Skeletal muscle satellite cell (primary cell): ENCODE measurements around the gene MANEA. TPM values are rescaled to one million over a fixed set of nuclear protein-coding genes. Genes with fewer than 3 reads are reported as not detected.

ENCODE experiments used
- H3K27me3 ChIP-seq: 2 replicates; pipeline ENCODE4 v1.7.0; 2013; ENCODE audit warnings: low read length; ENCODE audit not compliant: control insufficient read depth, insufficient read depth
- H3K36me3 ChIP-seq: 2 replicates; pipeline ENCODE4 v1.7.0; 2013; ENCODE audit warnings: mild to moderate bottlenecking, control low read depth, low read length; ENCODE audit not compliant: insufficient read depth
- H3K4me1 ChIP-seq: 2 replicates; pipeline ENCODE4 v1.7.0; 2013; ENCODE audit warnings: low read length; ENCODE audit not compliant: control insufficient read depth, insufficient read depth
- H3K4me2 ChIP-seq: 2 replicates; pipeline ENCODE4 v1.7.0; 2013; ENCODE audit warnings: mild to moderate bottlenecking, low read length
- H3K4me3 ChIP-seq: 2 replicates; pipeline ENCODE4 v1.7.0; 2013; ENCODE audit warnings: low read length
- H3K9ac ChIP-seq: 2 replicates; pipeline ENCODE4 v1.7.0; 2013; ENCODE audit warnings: mild to moderate bottlenecking, low read depth, low read length, moderate library complexity
- H3K9me3 ChIP-seq: replicated peaks from 2 replicates; pipeline ENCODE4 v1.7.0; 2013; ENCODE audit warnings: mild to moderate bottlenecking, control low read depth, low read length
- total RNA-seq: library from RNA; depleted of rRNA; stranded (reverse); fragments of >200 nt; gene quantifications from 2 replicates; pipeline ENCODE4 v1.2.3, GENCODE V29; 2012; rRNA removed

Gene MANEA, protein sequence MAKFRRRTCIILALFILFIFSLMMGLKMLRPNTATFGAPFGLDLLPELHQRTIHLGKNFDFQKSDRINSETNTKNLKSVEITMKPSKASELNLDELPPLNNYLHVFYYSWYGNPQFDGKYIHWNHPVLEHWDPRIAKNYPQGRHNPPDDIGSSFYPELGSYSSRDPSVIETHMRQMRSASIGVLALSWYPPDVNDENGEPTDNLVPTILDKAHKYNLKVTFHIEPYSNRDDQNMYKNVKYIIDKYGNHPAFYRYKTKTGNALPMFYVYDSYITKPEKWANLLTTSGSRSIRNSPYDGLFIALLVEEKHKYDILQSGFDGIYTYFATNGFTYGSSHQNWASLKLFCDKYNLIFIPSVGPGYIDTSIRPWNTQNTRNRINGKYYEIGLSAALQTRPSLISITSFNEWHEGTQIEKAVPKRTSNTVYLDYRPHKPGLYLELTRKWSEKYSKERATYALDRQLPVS
- 16.4 and 21.5 TPM in 2 replicates for total RNA-seq

DNA sequence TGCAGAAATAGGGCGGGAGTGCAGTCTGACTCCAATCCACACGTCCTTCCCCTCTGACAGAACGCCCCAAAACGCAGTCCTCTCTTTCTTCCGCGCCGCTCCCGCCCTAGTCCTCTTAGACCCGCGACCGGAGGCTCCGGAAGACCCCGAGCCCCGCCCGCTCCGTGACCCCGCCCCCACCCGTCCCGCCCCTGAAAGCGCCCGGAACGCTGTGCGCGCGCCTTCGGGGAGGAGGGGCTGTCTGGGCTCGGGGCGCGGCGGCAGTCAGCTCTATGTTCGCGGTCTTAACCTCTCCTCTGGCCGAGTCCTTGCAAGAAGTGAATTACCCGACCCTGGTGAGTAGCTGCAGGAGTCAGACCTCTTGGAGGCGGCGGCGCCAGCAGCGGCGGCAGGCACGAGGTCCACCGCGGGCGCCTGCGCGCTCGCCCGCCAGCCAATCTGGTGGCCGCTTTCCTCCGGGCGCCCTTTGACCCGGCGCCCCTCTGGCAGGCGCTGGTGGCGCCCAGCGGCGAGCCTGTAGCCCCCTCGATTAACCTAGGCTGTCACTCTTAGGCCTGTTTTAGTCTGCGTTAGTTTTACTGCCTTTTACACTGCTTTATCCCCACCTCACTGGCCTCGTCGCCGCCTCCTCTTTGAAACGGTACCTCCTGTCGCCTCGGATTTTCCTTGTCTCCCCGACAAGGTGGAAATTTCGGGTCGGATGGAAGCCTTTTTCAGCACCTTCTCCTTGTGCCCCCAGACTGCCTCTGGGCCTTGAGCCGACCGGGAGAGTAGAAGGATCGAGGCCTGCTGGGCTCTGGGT, at the start of gene MANEA:
TSS of gene MANEA (plus strand) at position 232 of the 802 bp plus-strand sequence. CDS start 8,905 bp downstream, outside the sequence.
- H3K4me1 ChIP-seq = peaks cover 13% of the 10 kb centered on the region
- peak within 1 kb of the TSS; percentile 80 for H3K4me2 ChIP-seq
- H3K9ac ChIP-seq = peak within 1 kb of the TSS; percentile 90

DNA sequence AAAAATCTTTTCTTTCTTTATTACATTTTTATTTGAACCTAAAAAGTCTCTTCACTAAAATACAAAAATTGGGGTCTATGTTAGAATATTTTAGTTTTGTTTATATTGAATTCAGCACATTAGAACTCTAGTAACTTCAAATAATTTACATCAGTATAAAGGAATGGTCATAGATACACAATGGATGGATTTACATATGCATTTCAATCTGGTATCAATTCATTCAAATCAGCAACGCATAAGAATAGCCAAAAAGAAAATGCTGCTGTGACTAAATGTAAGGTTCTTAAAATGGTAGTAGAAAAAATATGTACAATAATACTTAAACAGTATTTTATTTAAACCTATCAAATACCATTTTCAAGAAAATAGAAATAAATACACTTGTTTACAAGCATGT, 47.6 kb upstream of the MANEA start:
- Histone ChIP-seq H3K27me3 (no peaks in the 10 kb centered on the region), H3K4me3 (no peak overlapping the region), H3K4me1 (no peaks in the 10 kb centered on the region), H3K9me3 (no peaks in the 10 kb centered on the region), H3K36me3 (no peaks in the 10 kb centered on the region), H3K9ac (no peak overlapping the region), H3K4me2 (no peak overlapping the region)

More for the DNA sequence above, at the start of gene MANEA:
- Histone ChIP-seq H3K9me3 (no peaks in the 10 kb centered on the region), H3K36me3 (no peaks in the 10 kb centered on the region), H3K27me3 (no peaks in the 10 kb centered on the region), H3K4me3 (peak within 1 kb of the TSS; percentile 85)

DNA sequence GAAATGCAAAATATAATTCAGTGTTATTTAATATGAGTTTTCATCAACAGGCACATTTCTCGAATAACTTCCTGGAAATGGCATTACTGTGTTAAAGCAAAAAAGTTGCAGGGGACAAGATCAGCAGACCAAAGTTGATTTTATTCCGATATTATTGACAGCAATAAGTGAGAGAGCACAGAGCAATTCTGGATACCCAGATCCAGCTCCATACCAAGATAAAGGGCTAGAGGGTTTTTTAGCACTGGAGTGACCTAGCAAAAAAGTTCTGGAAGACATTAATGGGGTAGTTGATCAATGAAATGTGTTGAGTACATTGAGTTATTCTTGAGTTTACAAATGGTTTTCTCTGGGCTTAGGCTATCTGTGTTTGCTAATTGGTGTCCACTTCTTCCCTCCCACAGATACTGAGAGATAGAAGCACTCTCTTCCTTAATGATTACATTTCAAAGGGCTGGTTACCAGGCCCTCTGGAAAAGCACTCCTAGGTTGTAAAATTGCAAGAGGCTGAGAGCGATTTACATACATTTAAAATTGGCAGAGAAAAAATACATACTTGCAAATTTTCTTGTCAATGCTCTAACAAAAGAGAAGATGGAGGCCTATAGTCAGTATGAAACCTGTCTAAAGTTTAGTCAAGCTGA, 47.0 kb upstream of the MANEA start:
- H3K36me3 ChIP-seq = no peaks in the 10 kb centered on the region
- H3K27me3 ChIP-seq = no peaks in the 10 kb centered on the region
- no peak overlapping the region for H3K4me3 ChIP-seq
- H3K9ac ChIP-seq = no peak overlapping the region
- no peaks in the 10 kb centered on the region for H3K9me3 ChIP-seq
- H3K4me1 ChIP-seq = no peaks in the 10 kb centered on the region
- no peak overlapping the region for H3K4me2 ChIP-seq

DNA sequence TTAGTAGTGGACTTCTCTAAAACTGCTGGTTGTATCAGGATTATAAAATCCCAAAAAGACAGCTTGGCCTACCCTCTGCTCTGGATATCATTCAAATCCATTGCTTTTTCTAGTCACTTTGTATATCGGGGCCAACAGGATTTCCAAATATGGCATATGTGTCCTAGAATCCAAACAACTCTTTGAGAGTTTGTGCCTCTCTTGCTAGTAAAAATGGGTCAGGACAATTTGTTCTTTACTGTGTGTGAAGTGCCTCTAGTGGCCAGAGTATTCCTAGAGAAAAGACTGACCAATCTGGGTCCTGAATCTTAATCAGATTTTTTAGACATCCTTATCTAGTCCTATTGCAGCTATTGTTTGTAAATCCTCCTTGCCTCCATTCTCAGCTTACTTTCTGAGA, 33.5 kb upstream of the MANEA start:
- no peaks in the 10 kb centered on the region for H3K27me3 ChIP-seq
- H3K36me3 ChIP-seq = no peaks in the 10 kb centered on the region
- no peak overlapping the region for H3K4me3 ChIP-seq
- no peaks in the 10 kb centered on the region for H3K9me3 ChIP-seq
- H3K4me1 ChIP-seq = no peaks in the 10 kb centered on the region
- H3K4me2 ChIP-seq = no peak overlapping the region
- no peak overlapping the region for H3K9ac ChIP-seq

DNA sequence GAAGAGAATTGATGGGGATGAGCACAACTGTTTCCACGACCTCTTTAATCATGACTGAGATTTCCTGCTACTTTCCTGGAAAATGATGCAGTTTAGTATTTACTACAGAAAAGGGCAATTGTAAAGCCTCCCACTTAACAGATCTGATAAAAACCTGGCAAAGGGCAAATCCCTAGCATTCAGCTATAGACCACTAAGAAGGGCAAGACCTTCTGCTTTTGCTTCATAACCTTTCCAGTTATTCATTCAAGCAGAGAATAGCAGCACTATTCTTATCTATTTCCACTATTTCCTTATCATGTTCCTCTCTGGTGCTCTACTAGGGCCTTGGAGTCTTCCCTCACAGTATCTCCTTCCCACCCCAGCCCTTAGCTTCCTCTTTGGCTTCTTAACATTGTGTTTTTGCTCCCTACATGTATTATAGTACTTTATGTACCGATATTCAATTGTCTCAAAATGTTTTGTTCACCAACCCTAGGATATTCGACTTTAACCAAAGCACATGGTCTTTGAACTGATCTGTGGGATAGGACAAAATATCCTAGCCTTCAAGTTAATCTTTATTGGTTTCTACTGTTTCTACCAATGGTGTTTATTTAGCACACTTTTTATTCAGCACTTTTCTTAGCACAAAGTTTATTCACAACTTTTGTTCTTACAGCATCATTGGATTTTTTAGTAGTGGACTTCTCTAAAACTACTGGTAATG, 32.7 kb upstream of the MANEA start:
- Histone ChIP-seq H3K4me3 (no peak overlapping the region), H3K9ac (no peak overlapping the region), H3K36me3 (no peaks in the 10 kb centered on the region), H3K9me3 (no peaks in the 10 kb centered on the region), H3K4me2 (no peak overlapping the region), H3K4me1 (no peaks in the 10 kb centered on the region), H3K27me3 (no peaks in the 10 kb centered on the region)

DNA sequence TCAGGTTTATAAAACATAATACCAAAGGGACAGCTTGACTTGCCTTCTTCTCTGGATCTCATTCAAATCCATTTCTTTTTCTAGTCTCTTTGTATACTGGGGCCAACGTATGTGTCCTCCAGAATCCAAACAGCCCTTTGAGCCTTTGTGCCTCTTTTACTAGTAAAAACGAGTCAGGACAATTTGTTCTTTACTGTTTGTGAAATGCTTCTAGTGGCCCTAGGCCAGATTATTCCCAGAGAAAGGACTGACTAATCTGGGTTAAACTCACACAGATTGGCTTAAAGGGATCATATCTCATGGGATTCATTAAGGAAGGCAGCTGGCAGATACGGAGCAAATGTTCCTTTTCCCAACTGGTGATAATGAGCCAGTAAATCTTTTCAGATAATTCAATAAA, 32.1 kb upstream of the MANEA start:
- no peaks in the 10 kb centered on the region for H3K27me3 ChIP-seq
- H3K4me2 ChIP-seq = no peak overlapping the region
- no peaks in the 10 kb centered on the region for H3K9me3 ChIP-seq
- H3K9ac ChIP-seq = no peak overlapping the region
- no peak overlapping the region for H3K4me3 ChIP-seq
- no peaks in the 10 kb centered on the region for H3K4me1 ChIP-seq
- no peaks in the 10 kb centered on the region for H3K36me3 ChIP-seq

DNA sequence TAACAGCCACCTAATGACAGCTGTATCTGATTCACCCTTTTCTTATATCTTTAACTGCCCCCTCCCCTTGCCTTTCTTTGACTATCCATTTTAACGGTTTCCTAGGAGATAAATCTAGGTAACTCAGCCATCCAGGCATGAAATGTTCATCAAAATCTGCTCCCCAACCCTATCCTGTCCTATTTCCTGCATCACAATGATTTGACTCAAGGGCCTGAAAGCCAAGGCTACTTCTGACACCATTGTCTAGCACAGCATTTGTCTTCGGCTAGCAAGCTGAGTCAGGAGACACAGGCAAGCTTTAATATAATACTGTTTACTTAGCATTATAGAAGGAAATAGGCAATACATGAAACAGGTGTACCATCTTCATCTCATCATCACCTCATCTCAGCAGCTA, 31.6 kb upstream of the MANEA start:
- Histone ChIP-seq H3K9ac (no peak overlapping the region), H3K27me3 (no peaks in the 10 kb centered on the region), H3K4me1 (no peaks in the 10 kb centered on the region), H3K9me3 (no peaks in the 10 kb centered on the region), H3K4me3 (no peak overlapping the region), H3K4me2 (no peak overlapping the region), H3K36me3 (no peaks in the 10 kb centered on the region)

DNA sequence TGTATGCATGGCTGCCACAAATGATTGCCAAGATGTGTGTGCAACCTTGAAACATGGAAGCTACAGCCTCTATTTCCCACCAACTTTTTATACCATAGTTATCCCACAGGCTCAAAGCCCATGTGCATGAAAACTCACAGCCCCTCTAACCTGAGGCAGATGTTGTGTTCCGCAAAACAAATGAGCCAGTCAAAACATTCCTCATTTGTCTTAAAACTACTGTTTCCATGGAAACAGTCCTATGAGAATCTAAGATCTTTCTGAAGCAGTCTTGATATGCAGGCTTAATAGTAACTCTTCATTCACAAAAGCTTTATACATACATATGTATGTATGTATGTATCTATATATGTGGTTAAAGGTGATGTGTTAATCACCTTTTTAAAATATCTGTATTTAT, 31.2 kb upstream of the MANEA start:
- no peak overlapping the region for H3K4me2 ChIP-seq
- no peaks in the 10 kb centered on the region for H3K4me1 ChIP-seq
- H3K9ac ChIP-seq = no peak overlapping the region
- H3K9me3 ChIP-seq = no peaks in the 10 kb centered on the region
- no peaks in the 10 kb centered on the region for H3K27me3 ChIP-seq
- no peak overlapping the region for H3K4me3 ChIP-seq
- H3K36me3 ChIP-seq = no peaks in the 10 kb centered on the region

DNA sequence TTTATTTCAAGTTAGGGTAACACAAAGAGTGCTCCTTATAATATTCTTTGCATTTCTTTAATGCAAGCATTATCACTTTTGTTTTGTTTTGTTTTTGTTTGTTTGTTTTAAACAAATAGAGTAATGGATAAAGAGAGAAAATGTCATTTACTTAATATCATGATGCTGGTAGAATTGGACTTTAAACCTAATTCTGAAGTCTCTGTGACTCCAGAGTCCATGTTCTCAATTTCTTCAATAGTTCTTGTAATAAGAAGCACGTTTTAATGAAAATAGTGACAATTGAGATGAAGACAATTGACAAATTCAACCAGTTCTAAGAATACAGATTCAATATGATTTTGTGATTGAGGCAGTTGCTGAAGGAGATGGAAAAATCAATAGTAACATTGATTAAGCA, 30.3 kb upstream of the MANEA start:
- Histone ChIP-seq H3K9me3 (no peaks in the 10 kb centered on the region), H3K27me3 (no peaks in the 10 kb centered on the region), H3K4me3 (no peak overlapping the region), H3K4me1 (no peaks in the 10 kb centered on the region), H3K36me3 (no peaks in the 10 kb centered on the region), H3K9ac (no peak overlapping the region), H3K4me2 (no peak overlapping the region)

DNA sequence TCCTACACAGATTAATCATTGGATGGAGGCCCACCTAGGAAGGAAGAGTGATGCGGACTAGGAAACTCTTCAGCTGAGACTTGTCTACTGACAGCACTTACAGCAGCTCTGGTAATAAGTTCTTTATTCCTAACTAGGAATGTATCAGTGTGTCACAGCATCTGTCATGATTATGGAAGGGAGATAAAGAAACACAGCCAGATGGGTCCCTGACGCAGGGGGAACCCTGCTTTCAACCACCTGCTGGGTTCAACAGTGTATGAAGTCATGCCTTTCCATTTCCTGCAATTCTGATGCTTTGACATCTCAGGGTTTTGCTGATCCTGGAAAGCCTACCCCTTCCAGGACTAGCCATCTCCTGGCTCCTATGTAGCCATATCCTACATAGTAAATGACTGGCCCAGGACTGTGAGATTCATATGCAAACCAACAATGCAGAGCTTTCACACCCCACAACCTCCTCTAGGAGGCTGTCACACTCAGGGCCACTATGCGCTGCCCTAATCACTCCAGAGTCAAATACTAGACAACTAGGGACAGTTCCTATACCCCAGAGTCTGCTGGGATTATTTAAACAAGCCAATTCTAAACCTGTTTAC, 29.0 kb upstream of the MANEA start:
- H3K27me3 ChIP-seq = no peaks in the 10 kb centered on the region
- H3K36me3 ChIP-seq = no peaks in the 10 kb centered on the region
- H3K4me2 ChIP-seq = no peak overlapping the region

More for the DNA sequence above, 29.0 kb upstream of the MANEA start:
- Histone ChIP-seq H3K4me3 (no peak overlapping the region), H3K9me3 (no peaks in the 10 kb centered on the region), H3K9ac (no peak overlapping the region), H3K4me1 (no peaks in the 10 kb centered on the region)
